HG02884 (cell line): ENCODE results near the gene ADARB1.

ENCODE experiments used
- ATAC-seq: cut with Tn5 transposase; IDR thresholded peaks from one replicate; pipeline ENCODE4 v1.9.1; 2021; ENCODE audit warnings: mild to moderate bottlenecking, moderate library complexity; ENCODE audit not compliant: unreplicated experiment

The ADARB1 gene

GRCh38 chr21:45220714-45221490 lies 146.5 kb downstream of the ADARB1 start:
- no peak for ATAC-seq

GRCh38 chr21:45222001-45222400 lies 147.6 kb downstream of the ADARB1 start:
- no peak for ATAC-seq

GRCh38 chr21:45223236-45224185 lies 149.1 kb downstream of the ADARB1 start:
- ATAC-seq = no peak

GRCh38 chr21:45224189-45224938 lies 150.0 kb downstream of the ADARB1 start:
- no peak for ATAC-seq

GRCh38 chr21:45225041-45225740 lies 150.8 kb downstream of the ADARB1 start:
- no peak for ATAC-seq

- ATAC-seq = no peak
Measured at GRCh38 chr21:45225741-45226327, 151.5 kb downstream of the ADARB1 start.

GRCh38 chr21:45226540-45227326 lies 152.4 kb downstream of the ADARB1 start:
- no peak for ATAC-seq

GRCh38 chr21:45227735-45228134 lies 153.4 kb downstream of the ADARB1 start:
- no peak for ATAC-seq

GRCh38 chr21:45228171-45228641 lies 153.8 kb downstream of the ADARB1 start:
- ATAC-seq = no peak

- ATAC-seq = no peak
Measured at GRCh38 chr21:45228656-45229240, 154.4 kb downstream of the ADARB1 start.

- no peak for ATAC-seq
Measured at GRCh38 chr21:45231705-45232104, 157.3 kb downstream of the ADARB1 start.

- no peak for ATAC-seq
Measured at GRCh38 chr21:45234127-45234526, 159.7 kb downstream of the ADARB1 start.

- ATAC-seq = no peak
Measured at GRCh38 chr21:45234965-45235364, 160.6 kb downstream of the ADARB1 start.

- ATAC-seq = no peak
Measured at GRCh38 chr21:45235488-45235887, 161.1 kb downstream of the ADARB1 start.

GRCh38 chr21:45236481-45236880 lies 162.1 kb downstream of the ADARB1 start:
- ATAC-seq = no peak

- no peak for ATAC-seq
Measured at GRCh38 chr21:45237401-45237800, 163.0 kb downstream of the ADARB1 start.

GRCh38 chr21:45241357-45241756 lies 167.0 kb downstream of the ADARB1 start:
- no peak for ATAC-seq

GRCh38 chr21:45243603-45244002 lies 169.2 kb downstream of the ADARB1 start:
- no peak for ATAC-seq

GRCh38 chr21:45244799-45245340 lies 170.5 kb downstream of the ADARB1 start:
- ATAC-seq = no peak
